ENCODE measurements around the gene ZNF750. TPM values are rescaled to one million over a fixed set of nuclear protein-coding genes. Genes with fewer than 3 reads are reported as not detected.
A peak's percentile ranks its signal among the peaks of the same experiment; 100 is the strongest.

The ZNF750 gene
- polyA plus RNA-seq, 1 donor (not counting 4 experiments of a cell fraction or from before 2014, with no cell fraction given): 5.5 TPM

DNA sequence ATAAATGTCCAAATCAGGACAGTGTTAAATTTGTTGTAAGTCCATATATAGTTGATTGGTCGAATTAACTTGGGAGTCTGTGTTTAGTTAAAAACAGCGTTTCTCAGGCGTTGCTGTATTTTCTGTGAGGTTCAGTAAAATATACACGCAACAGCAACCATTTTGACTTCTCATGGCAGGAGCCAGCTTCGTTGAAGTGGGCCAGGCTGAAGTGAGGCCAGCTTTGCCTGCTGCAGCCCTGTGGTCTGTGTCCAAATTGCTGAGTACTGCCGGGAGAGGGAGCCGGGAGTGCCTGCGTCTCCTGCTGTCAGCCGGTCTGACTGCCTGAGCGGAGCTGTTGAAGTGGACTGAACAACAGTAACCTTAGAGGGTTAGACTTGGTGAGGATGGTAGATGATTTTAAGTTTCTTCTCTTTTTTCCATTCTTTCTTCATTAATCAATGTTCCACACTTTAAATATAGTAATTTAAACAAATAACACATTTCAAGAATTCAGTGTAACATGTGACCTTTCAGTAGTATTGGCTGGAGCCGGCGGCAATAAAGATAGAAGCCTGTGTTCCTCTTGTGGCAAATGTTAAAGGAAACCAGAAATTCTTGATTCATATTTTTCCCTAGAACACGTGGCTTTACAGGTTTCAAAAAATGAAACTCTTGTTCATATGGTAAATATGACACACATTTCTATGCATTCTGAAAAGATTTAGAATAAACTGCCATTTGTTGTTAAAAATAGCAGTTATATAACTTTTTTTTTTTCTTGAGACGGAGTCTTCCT lies 37.0 kb upstream of the ZNF750 start:
- no peaks in the 10 kb centered on the region for H3K27me3 ChIP-seq (ENCODE audit: control insufficient read depth, extremely low read depth, insufficient read depth, low read length)
- peak overlapping the region; percentile 100 for H3K27ac ChIP-seq (ENCODE audit: control insufficient read depth, insufficient read depth, low read length)
- peaks cover 6 to 14% of the 10 kb centered on the region in 2 experiments for H3K36me3 ChIP-seq (ENCODE audit: control insufficient read depth in 2 of 2, extremely low read depth in 1 of 2, insufficient read depth in 2 of 2, low read length in 2 of 2)
- H3K4me3 ChIP-seq (ENCODE audit: control insufficient read depth in 2 of 3, extremely low read depth in 1 of 3, insufficient read depth in 2 of 3, low read depth in 1 of 3, low read length in 3 of 3): peak overlapping the region in 2 of 3 experiments; percentile 44 to 55
- H3K9me1 ChIP-seq (ENCODE audit: control insufficient read depth, extremely low read depth, insufficient read depth, low read length): no peaks in the 10 kb centered on the region
- peak overlapping the region; percentile 93 for H3K4me2 ChIP-seq (ENCODE audit: control insufficient read depth, extremely low read depth, insufficient read depth, low read depth, low read length)
- H4K20me1 ChIP-seq (ENCODE audit: control insufficient read depth, extremely low read depth, insufficient read depth, low read length): no peaks in the 10 kb centered on the region
- TF ChIP-seq EZH2 (IDR thresholded peaks at IDR 0.05; ENCODE audit: low read length): no peak
- TF ChIP-seq, protein P1, sequence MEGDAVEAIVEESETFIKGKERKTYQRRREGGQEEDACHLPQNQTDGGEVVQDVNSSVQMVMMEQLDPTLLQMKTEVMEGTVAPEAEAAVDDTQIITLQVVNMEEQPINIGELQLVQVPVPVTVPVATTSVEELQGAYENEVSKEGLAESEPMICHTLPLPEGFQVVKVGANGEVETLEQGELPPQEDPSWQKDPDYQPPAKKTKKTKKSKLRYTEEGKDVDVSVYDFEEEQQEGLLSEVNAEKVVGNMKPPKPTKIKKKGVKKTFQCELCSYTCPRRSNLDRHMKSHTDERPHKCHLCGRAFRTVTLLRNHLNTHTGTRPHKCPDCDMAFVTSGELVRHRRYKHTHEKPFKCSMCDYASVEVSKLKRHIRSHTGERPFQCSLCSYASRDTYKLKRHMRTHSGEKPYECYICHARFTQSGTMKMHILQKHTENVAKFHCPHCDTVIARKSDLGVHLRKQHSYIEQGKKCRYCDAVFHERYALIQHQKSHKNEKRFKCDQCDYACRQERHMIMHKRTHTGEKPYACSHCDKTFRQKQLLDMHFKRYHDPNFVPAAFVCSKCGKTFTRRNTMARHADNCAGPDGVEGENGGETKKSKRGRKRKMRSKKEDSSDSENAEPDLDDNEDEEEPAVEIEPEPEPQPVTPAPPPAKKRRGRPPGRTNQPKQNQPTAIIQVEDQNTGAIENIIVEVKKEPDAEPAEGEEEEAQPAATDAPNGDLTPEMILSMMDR (optimal IDR thresholded peaks at IDR 0.05 in 1 of 3, IDR thresholded peaks at IDR 0.05 in 1 of 3, conservative IDR thresholded peaks at IDR 0.05 in 1 of 3; ENCODE audit: extremely low read depth in 1 of 3, insufficient read depth in 2 of 3, low read length in 3 of 3): peak; percentile 55 to 76 (median 63)
- H3K4me1 ChIP-seq (ENCODE audit: control insufficient read depth, extremely low read depth, insufficient read depth, low read length): peaks cover 36% of the 10 kb centered on the region
- H3K9me3 ChIP-seq (ENCODE audit: control insufficient read depth, low read depth, low read length): no peaks in the 10 kb centered on the region
- FAIRE-seq: peak; percentile 74
- H2AFZ ChIP-seq (ENCODE audit: control insufficient read depth, low read length): peak overlapping the region; percentile 39
- peaks cover 33% of the 10 kb centered on the region for H3K79me2 ChIP-seq (ENCODE audit: control insufficient read depth, insufficient read depth, low read length)
- dilution Hi-C loops (cut with MboI; ENCODE audit: extremely low pct_ligation_motif_present, low sequenced_read_pairs): no loop called here
- H3K9ac ChIP-seq (ENCODE audit: control insufficient read depth, extremely low read depth, insufficient read depth, low read length): peak overlapping the region; percentile 95
- peak; percentile 33 for DNase-seq (ENCODE audit: low read depth, low spot score)

DNA sequence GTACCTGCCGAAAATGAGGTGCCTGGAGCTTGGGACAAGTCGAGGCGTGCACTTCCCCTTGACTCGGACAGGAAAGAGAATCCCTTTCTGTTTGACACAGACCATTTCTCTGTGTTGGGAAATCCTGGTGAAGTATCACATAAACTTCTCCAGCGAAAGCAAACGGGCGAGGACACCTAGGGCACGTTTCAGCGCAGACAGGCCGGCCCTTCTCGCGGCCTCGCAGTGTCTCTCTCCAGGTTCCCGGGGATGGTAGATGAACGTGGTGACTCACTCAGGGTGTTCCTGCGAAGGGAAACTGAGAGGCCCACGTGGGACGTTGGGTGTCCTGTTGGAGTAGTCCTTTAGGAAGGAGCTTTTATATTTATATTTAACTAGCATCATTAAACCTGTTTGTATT lies 36.3 kb upstream of the ZNF750 start:
- dilution Hi-C loops (cut with MboI; ENCODE audit: extremely low pct_ligation_motif_present, low sequenced_read_pairs): no loop called here
- H3K9ac ChIP-seq (ENCODE audit: control insufficient read depth, extremely low read depth, insufficient read depth, low read length): peak overlapping the region; percentile 95
- peak overlapping the region in 2 of 3 experiments; percentile 44 to 55 for H3K4me3 ChIP-seq (ENCODE audit: control insufficient read depth in 2 of 3, extremely low read depth in 1 of 3, insufficient read depth in 2 of 3, low read depth in 1 of 3, low read length in 3 of 3)
- TF ChIP-seq, protein P1 (optimal IDR thresholded peaks at IDR 0.05 in 1 of 3, IDR thresholded peaks at IDR 0.05 in 1 of 3, conservative IDR thresholded peaks at IDR 0.05 in 1 of 3; ENCODE audit: extremely low read depth in 1 of 3, insufficient read depth in 2 of 3, low read length in 3 of 3): no peak
- TF ChIP-seq EZH2 (IDR thresholded peaks at IDR 0.05; ENCODE audit: low read length): no peak
- H3K36me3 ChIP-seq (ENCODE audit: control insufficient read depth in 2 of 2, extremely low read depth in 1 of 2, insufficient read depth in 2 of 2, low read length in 2 of 2): peaks cover 8 to 16% of the 10 kb centered on the region in 2 experiments
- no peaks in the 10 kb centered on the region for H3K9me1 ChIP-seq (ENCODE audit: control insufficient read depth, extremely low read depth, insufficient read depth, low read length)
- peaks cover 31% of the 10 kb centered on the region for H3K79me2 ChIP-seq (ENCODE audit: control insufficient read depth, insufficient read depth, low read length)
- H3K27me3 ChIP-seq (ENCODE audit: control insufficient read depth, extremely low read depth, insufficient read depth, low read length): no peaks in the 10 kb centered on the region
- no peaks in the 10 kb centered on the region for H4K20me1 ChIP-seq (ENCODE audit: control insufficient read depth, extremely low read depth, insufficient read depth, low read length)
- FAIRE-seq: peak; percentile 76
- peak overlapping the region; percentile 93 for H3K4me2 ChIP-seq (ENCODE audit: control insufficient read depth, extremely low read depth, insufficient read depth, low read depth, low read length)
- H2AFZ ChIP-seq (ENCODE audit: control insufficient read depth, low read length): peak overlapping the region; percentile 4
- peak overlapping the region; percentile 100 for H3K27ac ChIP-seq (ENCODE audit: control insufficient read depth, insufficient read depth, low read length)
- H3K4me1 ChIP-seq (ENCODE audit: control insufficient read depth, extremely low read depth, insufficient read depth, low read length): peaks cover 36% of the 10 kb centered on the region
- no peaks in the 10 kb centered on the region for H3K9me3 ChIP-seq (ENCODE audit: control insufficient read depth, low read depth, low read length)
- DNase-seq (ENCODE audit: low read depth, low spot score): peak; percentile 78

Data from keratinocyte (primary cell).